Pancreas (tissue), 10 donors: ENCODE measurements around the gene CYP2C19. TPM values are rescaled to one million over a fixed set of nuclear protein-coding genes. Genes with fewer than 3 reads are reported as not detected.
"Not testable (repeated sequence)": the region's sequence is repeated elsewhere in the genome, so short reads cannot be mapped to it uniquely, and the experiment has no call there.

Experiments used
- ATAC-seq, 4 donors: fragments of 200-7000 bp; cut with Tn5 transposase; one replicate each; pipeline versions ENCODE4 v1.8.0 to v1.9.1; 2020; ENCODE audit warnings: mild to moderate bottlenecking in 4 of 4, moderate library complexity in 4 of 4
- DNase-seq, 6 donors: peaks; one replicate each; pipeline ENCODE4 v3.0.0-alpha.2; 2020
- FAIRE-seq: peaks from 2 replicates; lab custom pipeline; 2012; peaks lifted over from hg19 to GRCh38; lab: Jason Lieb, UNC
- H3K27ac ChIP-seq, 4 donors: fragments of 200-600 bp; sonication (generic); 1 replicate in 3 of 4; 2 replicates in 1 of 4; pipeline versions ENCODE4 v1.5.0 to v1.8.0; 2020
- H3K27me3 ChIP-seq, 4 donors: fragments of 200-600 bp; one replicate each; pipeline ENCODE4 v1.8.0; 2021
- H3K36me3 ChIP-seq, 3 donors: fragments of 200-600 bp; sonication (generic) in 1 of 3; one replicate each; pipeline versions ENCODE4 v1.5.0 to v1.8.0; 2020 to 2021
- H3K4me1 ChIP-seq, 3 donors: fragments of 200-600 bp; one replicate each; pipeline ENCODE4 v1.8.0; 2021
- H3K4me3 ChIP-seq, 4 donors: fragments of 200-600 bp; sonication (generic) in 2 of 4; one replicate each; pipeline versions ENCODE4 v1.5.0 to v1.8.0; 2020 to 2021
- H3K9me3 ChIP-seq, 4 donors: fragments of 200-600 bp; one replicate each; pipeline ENCODE4 v1.8.0; 2021
- WGBS, 2 donors: extraction: QIAGEN DNeasy Blood & Tissue Kit; methylation state at CpG; one replicate each; pipeline ENCODE4 v1.1.7; 2013; 5-methylcytosine and 5-hydroxymethylcytosine counted together
- intact Hi-C, 3 donors: fragments of 100-400 bp; cut with DNase I; formaldehyde crosslinking; loops; one replicate each; pipeline versions ENCODE4 v1.11.1 to v1.14.2; 2022
- polyA plus RNA-seq, 2 donors: library from polyadenylated mRNA; stranded (reverse); fragments of 200-250 nt; gene quantifications; one replicate each; pipeline ENCODE4 v1.2.3, GENCODE V29; 2013
- total RNA-seq, 6 donors: library from RNA; stranded (reverse); fragmentation: NEBNext Ultra II Directional in 4 of 6; extraction: Animal tissue kit (Norgen Biotek cat#: 25700) in 4 of 6; gene quantifications; one replicate each; pipeline versions ENCODE4 v1.2.1 to v1.2.4, GENCODE V29; 2021 to 2023
- TF ChIP-seq, protein P1 (sequence below), 4 donors: fragments of 200-600 bp; sonication (generic) in 3 of 4; IDR thresholded peaks; one replicate each; pipeline versions ENCODE4 v1.5.0 to v1.8.0; 2021; ENCODE audit warnings: antibody characterized with exemption in 4 of 4
- donor health status: healthy with polysubstance abuse.
- donor health status: DM: no; HTN: no; CAD: no; lungs with moderate emphysema.
- donor health status: DM: no; HTN: no; CAD: no.
- donor health status: control.
- donor health status: control.
- donor health status: Bipolar disorder and iron deficiency.
- donor health status: DM: yes; HTN: yes; CAD: no.
- donor health status: DM: no; HTN: no; CAD: no.
- donor health status: DM: no; HTN: no; CAD: no.
- donor health status: DM: yes; HTN: yes; CAD: no.

CYP2C19 gene
- total and polyA plus RNA-seq, 8 donors: 0.04 to 0.44 (median 0.28) TPM; not detected in 3

DNA sequence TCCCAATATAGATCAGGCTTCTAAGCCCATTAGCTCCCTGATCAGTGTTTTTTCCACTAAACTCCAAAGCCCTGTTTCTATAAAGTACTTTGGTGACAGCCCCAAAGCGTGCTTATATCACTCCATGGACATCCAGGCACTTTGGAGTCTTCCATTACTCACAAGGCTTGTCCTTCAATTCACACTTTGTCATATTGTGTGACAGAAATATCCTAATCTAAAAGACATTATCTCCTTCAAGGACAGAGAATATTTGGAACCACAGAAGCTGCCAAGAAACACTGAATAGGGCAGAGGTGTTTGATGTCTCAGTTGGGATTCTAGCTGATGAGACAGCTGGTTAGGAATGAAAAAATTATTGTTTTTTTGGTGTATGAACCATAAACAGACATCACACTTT is 18.4 kb downstream of the CYP2C19 start:
- WGBS, 2 donors: 76 to 90% methylated on average over 1 of the region's 1 CpG
- ATAC-seq: no peak
- TF ChIP-seq, protein P1, sequence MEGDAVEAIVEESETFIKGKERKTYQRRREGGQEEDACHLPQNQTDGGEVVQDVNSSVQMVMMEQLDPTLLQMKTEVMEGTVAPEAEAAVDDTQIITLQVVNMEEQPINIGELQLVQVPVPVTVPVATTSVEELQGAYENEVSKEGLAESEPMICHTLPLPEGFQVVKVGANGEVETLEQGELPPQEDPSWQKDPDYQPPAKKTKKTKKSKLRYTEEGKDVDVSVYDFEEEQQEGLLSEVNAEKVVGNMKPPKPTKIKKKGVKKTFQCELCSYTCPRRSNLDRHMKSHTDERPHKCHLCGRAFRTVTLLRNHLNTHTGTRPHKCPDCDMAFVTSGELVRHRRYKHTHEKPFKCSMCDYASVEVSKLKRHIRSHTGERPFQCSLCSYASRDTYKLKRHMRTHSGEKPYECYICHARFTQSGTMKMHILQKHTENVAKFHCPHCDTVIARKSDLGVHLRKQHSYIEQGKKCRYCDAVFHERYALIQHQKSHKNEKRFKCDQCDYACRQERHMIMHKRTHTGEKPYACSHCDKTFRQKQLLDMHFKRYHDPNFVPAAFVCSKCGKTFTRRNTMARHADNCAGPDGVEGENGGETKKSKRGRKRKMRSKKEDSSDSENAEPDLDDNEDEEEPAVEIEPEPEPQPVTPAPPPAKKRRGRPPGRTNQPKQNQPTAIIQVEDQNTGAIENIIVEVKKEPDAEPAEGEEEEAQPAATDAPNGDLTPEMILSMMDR (IDR thresholded peaks at IDR 0.05): no peak
- H3K9me3 ChIP-seq: no peaks in the 10 kb centered on the region
- H3K27ac ChIP-seq: no peak overlapping the region
- no peaks in the 10 kb centered on the region for H3K36me3 ChIP-seq
- intact Hi-C loops: no loop called here
- DNase-seq: no peak
- no peaks in the 10 kb centered on the region for H3K4me1 ChIP-seq
- H3K27me3 ChIP-seq: no peaks in the 10 kb centered on the region
- H3K4me3 ChIP-seq: no peak overlapping the region
- FAIRE-seq: no peak

DNA sequence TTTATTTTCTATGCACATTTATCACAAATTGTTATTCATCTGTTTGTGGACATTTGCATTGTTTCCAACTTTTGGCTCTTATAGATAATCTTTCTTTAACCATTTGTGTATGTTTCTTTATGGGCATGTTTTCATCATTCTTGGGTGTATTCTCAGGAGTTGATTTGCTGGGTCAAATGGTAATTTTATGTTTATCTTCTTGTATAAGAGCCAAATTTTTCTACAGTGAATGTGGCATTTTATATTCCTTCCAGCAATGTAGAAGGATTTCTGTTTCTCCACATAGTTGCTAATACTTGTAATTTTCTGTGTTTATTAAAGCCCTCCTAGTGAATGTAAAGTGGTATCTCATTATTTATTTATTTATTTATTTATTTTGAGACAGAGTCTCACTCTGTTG is 21.8 kb downstream of the CYP2C19 start:
- Histone ChIP-seq H3K27me3 (no peaks in the 10 kb centered on the region), H3K27ac (no peak overlapping the region), H3K36me3 (no peaks in the 10 kb centered on the region), H3K4me1 (no peaks in the 10 kb centered on the region), H3K9me3 (no peaks in the 10 kb centered on the region), H3K4me3 (no peak overlapping the region)
- FAIRE-seq (no peak), DNase-seq (no peak), ATAC-seq (no peak)
- intact Hi-C loops: no loop called here
- TF ChIP-seq, protein P1 (IDR thresholded peaks at IDR 0.05): no peak

DNA sequence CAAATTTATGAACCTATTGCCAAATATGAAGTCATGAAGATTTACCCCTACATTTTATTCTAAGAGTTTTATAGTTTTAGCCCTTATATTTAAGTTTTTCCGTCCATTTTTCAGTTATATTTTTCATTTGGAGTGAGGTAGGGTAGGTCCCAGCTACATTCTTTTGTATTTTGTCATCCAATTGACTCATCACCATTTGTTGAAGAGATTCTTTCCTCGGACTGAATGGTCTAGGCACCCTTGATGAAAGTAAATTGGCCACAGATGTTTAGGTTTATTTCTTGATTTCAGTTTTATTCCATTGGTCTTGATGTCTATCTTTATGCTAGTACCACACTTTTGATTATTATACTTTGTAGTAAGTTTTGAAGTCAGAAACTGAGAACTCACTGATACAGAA is 22.7 kb downstream of the CYP2C19 start:
- TF ChIP-seq, protein P1 (IDR thresholded peaks at IDR 0.05): no peak
- FAIRE-seq (no peak), ATAC-seq (no peak), DNase-seq (no peak)
- H3K4me3 ChIP-seq: no peak overlapping the region
- H3K4me1 ChIP-seq: no peaks in the 10 kb centered on the region
- intact Hi-C loops: no loop called here
- H3K27me3 ChIP-seq: no peaks in the 10 kb centered on the region
- 51 to 64% methylated on average over 2 of the region's 2 CpGs for whole genome bisulfite sequencing, 2 donors
- no peak overlapping the region for H3K27ac ChIP-seq
- H3K36me3 ChIP-seq: no peaks in the 10 kb centered on the region
- H3K9me3 ChIP-seq: no peaks in the 10 kb centered on the region

DNA sequence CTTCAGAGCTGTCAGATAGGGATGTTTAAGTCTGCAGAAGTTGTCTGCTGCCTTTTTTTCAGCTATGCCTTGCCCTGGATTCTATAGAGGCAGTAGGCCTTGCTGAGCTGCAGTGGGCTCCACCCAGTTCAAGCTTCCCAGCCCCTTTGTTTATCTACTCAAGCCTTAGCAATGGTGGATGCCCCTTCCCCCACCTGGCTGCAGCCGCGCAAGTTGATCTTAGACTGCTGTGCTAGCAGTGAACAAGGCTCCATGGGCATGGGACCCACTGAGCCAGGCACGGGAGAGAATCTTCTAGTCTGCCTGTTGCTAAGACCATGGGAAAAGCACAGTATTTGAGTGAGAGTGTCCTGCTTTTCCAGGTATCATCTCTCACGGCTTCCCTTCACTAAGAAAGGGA is 38.1 kb downstream of the CYP2C19 start:
- DNase-seq, FAIRE-seq, H3K36me3 ChIP-seq, H3K4me3 ChIP-seq, ATAC-seq, H3K4me1 ChIP-seq, H3K9me3 ChIP-seq, H3K27me3 ChIP-seq, H3K27ac ChIP-seq, intact Hi-C loops: not testable (repeated sequence)
- WGBS, 2 donors: 71 to 75% methylated on average over 4 of the region's 4 CpGs

DNA sequence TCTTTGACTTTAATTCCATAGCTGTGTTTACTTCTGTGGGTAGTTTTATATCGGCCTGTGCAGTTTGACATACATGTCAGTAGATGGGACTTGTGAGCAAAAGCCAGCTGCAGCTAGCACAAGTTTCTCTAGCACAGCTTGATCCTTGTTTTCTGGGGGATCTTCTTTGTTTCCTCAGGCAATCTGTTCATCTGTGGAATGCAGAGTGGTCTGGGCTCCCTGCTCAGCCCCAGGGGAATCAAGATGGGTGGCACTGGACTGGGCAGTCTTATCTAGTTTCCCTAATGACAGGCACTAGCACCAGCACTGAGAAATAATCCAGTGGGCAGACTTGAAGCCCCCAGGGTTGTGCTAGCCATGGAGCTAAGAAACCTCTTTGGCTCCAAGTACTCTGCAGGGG is 40.8 kb downstream of the CYP2C19 start:
- Histone ChIP-seq H3K9me3 (no peaks in the 10 kb centered on the region), H3K4me1 (no peaks in the 10 kb centered on the region), H3K4me3 (no peak overlapping the region), H3K36me3 (no peaks in the 10 kb centered on the region), H3K27ac (no peak overlapping the region), H3K27me3 (no peaks in the 10 kb centered on the region)
- 43 to 50% methylated on average over 1 of the region's 1 CpG for WGBS, 2 donors
- intact Hi-C loops: no loop called here
- FAIRE-seq (no peak), ATAC-seq (no peak), DNase-seq (no peak)
- TF ChIP-seq, protein P1 (IDR thresholded peaks at IDR 0.05): no peak

DNA sequence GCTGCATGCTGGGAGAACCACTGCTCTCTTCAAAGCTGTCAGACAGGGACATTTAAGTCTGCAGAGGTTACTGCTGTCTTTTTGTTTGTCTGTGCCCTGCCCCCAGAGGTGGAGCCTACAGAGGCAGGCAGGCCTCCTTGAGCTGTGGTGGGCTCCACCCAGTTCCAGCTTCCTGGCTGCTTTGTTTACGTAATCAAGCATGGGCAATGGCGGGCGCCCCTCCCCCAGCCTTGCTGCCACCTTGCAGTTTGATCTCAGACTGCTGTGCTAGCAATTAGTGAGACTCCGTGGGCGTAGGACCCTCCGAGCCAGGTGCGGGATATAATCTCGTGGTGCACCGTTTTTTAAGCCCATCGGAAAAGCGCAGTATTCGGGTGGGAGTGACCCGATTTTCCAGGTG is 67.5 kb downstream of the CYP2C19 start:
- DNase-seq, H3K4me3 ChIP-seq, ATAC-seq, intact Hi-C loops, H3K9me3 ChIP-seq, H3K36me3 ChIP-seq, H3K27ac ChIP-seq, FAIRE-seq, H3K4me1 ChIP-seq, H3K27me3 ChIP-seq: not testable (repeated sequence)
- WGBS, 2 donors: 73 to 82% methylated on average over 10 to 13 of the region's 13 CpGs
